Activated CD4-positive, alpha-beta T cell treated with anti-CD3 and anti-CD28 coated beads for 4 hours (primary cell): ENCODE measurements around the gene PDE10A.

Experiments used
- DNase-seq, 2 donors: peaks; one replicate each; pipeline ENCODE4 v3.0.0-alpha.2; 2020

PDE10A gene

DNA sequence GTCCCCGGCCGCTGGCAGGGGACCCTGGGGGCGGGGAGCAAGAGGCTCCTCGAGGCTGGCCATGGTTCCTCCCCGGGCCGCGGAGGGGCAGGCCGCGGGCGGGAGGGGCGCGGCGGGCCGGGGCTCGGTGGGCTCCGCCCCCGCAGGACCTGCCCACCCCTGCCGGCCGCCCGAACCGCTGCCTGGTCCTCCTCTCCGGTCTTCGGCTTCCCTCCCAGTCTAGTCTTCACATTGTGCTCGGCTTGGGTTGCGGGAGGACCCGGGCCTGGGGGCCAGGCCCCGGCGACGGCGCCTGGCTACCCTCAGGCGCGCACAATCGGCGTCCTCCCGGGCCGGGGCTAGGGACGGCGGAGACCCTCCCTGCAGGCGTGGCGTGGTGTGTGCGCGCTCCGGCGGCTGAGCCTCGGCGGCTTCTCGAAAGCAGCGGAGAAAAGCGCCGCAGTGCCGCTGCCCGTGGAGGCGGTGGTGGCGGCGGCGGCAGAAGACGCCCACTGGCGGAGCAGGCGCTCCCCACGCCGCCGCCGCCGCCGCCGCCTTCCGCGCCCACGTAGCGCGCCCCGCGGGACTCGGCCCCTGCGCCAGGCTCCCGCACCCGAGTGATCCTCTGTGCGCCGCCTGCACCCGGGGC is at the start of gene PDE10A:
TSS of gene PDE10A (minus strand) at position 493 of the 628 bp plus-strand sequence. CDS start at position 63, 430 bp downstream.
- DNase-seq = no peak

DNA sequence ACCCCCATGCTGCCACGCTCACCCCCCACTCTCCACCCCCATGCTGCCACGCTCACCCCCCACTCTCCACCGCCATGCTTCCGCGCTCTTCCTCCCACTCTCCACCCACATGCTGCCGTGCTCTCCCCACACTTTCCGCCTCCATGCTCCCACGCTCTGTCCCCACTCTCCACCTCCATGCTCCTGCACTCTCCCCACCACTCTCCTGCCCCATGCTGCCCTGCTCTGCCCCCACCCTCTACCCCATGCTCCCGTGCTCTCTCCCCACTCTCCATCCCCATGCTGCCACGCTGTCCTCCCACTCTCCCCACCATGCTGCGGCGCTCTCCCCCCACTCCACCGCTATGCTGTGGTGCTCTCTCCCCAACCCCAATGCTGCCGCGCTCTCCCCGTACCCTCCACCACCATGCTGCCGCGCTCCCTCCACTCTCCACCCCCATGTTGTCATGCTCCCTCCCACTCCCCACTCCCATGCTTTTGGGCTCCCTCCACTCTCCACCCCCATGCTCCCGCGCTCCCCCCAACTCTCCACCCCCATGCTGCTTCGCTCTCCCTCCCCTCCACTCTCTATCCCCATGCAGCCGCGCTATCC is 46.0 kb upstream of the PDE10A start:
- no peak for DNase-seq

DNA sequence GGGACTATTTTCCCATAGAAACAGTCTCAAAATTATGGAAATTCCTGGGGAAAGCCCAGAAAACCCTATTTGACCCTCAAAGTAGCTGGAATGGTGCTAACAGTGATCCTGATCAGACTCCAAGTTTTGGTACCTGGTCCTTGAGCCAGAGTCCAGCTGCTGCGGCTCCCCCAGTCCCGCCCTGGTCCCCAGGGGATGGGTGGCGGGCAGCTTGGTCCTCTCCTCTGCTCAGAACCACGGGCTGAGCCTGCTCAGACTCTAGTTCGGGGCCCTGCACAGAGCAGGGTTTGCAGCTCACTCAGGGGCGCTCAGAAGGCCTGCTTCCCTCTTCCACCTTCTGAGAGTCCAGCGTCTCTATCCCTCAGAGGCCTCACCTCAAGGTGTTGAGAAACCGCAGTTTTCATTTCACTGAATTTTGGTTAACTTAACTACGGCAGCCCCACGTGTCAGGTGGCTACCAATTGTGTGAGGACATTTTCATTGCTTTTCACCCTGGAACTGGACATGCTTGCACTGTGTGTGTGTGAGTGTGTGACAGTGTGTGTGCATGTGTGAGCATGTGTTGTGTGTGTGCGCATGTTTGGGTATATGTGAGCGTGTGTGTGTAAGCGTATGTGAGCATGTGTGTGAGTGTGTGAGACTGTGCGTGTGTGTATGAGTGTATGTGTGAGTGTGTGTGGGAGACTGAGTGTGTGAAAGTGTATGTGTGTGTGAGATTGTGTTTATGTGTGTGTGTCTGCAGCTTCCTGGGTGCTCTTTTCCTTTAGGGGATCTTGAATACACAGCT is 44.2 kb upstream of the PDE10A start:
- DNase-seq = no peak

DNA sequence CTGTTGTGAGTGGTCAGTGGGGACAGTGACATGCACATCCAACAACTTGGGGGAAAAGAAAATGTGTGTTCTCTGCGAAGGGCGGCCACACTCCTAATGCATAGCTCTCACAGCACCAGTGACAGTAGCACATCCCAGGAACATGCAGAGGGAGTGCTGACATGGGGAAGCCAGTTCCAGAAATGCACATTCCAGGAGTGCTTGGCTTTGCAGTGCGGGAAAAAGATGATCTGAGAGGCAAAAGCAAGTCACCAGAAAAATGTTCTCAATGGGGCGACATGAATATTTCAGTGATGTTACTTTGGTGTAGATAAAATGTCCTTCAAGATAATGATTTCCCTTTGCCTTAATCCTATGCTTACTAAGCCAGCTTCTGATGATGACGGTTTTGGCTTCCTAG is 42.9 kb upstream of the PDE10A start:
- DNase-seq = no peak

DNA sequence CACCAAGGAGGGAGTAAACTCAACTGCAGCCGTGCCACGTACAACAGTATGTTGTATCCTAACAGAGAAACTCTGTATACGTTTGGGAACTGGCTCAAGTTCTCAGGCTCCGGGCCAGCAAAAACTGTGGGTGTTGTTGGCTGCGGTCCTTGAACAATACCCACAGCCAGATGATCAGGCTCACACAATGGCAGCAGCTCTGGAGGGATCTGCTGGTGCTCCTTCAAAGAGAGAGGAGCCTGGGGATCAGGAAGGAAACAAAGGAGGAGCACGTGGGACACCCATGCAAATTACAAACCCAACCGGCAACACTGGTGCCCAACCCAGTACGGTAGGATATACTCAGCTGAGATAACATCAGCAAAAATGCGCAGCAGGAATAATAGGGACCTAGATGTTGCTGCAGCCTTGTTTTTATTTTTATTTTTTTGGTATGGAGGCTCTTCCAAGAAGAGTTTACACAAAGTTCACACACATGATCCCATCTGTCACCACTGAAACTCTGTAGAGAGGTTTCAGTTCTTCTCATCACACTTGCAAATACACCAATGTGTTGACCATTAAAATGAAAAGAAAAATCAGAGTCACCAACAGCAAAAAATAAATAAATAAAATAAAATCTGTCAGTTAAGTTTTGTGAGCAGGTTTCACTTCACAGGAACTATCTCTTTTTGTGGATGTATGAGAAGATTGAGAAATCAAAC is 41.2 kb upstream of the PDE10A start:
- no peak for DNase-seq

DNA sequence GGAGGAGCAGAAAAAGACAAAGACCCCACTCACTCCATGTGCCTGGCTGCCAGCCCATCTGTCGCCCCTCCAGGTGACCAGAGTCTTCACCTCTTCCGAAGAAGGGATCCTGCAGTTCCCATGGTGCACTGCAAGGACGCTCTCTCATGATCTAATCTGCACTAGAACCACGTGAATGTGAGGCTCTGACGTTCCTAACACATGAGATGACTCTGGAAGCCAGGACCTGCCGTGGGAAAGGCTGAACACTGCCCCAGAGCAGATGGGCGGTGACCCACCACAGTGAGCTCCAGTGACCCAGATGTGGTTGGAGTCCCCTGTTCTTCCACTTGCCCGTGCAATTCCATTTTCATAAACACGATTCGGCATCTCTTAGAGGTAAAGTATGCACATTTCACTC is 39.6 kb upstream of the PDE10A start:
- no peak for DNase-seq

DNA sequence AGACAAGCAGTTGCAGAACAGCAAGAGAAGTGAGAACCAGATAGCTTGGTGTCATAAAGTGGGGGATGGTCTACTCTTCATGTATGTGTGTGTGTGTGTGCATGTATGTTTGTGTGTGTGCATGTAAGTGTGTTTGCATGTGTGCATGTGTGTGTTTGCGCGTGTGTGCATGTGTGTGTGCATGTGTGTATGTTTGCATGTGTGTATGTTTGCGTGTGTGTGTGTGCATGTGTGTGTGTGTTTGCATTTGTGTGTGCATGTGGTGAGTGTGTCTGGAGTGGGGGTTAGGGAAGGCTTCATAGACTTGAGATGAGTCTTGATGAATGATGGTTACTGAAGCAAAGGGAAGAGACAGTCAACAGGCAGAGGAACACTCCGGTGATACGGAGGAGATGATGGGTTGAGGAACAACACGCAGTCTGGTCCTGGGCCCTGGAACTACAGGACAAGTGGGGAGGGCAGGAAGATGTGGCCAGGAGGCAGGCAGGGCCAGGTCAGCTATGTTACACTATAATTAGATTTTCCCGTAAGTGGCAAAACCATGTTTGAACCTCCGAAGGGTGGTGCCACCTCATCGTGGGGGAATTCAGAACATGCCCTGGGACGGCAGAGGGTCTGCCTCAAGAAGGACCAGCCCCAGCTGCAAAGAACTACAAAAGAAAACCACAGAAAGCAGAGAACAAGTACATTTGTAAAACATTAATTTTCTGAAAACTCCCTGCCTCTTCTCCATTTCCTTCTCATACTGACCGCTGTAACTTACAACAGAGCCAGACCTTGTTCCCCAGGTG is 38.7 kb upstream of the PDE10A start:
- no peak for DNase-seq

DNA sequence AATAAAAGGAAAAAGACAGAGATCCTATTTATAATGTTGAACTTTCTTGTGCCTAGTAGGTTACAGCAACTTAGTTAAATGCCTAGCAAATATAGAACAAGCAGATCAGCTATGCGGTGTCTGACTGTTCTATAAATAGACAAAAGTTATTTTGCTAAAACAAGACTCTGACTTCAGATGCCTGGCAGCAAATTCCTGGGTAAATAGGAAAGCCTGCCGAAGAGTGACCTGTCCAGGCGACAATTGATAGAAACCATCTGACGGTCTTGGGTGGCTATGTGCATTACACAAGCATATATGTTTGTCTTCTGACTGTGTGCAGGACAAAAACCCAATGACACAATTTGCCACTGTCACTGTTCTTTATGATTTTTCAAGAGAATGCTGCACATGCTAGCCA is 38.0 kb upstream of the PDE10A start:
- no peak for DNase-seq

DNA sequence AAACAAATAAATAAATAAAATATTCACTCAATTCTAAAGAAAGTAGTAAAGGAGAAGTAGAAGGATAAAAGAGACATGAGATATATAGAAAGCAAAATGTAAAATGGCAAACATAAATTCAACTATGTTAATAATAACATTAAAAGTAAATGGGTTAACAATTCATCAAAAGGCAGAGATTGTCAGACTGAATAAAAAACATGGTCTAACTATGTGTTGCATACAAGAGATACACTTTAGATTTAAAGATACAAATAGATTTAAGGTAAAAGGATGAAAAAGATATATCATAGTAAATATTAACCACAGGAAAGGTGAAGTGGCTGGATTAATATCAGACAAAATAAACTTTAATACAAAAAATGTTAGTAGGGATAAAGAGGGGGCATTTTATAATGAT is 35.8 kb upstream of the PDE10A start:
- no peak for DNase-seq

DNA sequence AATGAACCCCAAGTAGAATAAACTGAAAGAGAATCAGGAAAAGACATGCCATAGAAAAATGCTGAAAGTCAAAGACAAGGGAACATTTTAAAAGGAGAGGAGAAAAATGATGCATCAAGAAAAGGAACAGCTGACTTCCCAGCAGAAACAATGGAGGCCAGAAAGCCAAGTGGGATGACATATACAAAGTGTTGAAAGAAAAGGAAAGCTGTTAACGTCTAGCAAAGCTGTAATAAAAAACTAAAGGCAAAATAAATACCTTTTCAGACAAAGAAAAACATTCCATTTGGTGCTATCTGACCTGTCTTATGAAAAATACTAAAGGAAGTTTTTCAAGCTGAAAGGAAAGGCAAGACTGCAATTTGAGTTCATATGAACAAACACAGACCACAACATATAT is 34.1 kb upstream of the PDE10A start:
- no peak for DNase-seq

DNA sequence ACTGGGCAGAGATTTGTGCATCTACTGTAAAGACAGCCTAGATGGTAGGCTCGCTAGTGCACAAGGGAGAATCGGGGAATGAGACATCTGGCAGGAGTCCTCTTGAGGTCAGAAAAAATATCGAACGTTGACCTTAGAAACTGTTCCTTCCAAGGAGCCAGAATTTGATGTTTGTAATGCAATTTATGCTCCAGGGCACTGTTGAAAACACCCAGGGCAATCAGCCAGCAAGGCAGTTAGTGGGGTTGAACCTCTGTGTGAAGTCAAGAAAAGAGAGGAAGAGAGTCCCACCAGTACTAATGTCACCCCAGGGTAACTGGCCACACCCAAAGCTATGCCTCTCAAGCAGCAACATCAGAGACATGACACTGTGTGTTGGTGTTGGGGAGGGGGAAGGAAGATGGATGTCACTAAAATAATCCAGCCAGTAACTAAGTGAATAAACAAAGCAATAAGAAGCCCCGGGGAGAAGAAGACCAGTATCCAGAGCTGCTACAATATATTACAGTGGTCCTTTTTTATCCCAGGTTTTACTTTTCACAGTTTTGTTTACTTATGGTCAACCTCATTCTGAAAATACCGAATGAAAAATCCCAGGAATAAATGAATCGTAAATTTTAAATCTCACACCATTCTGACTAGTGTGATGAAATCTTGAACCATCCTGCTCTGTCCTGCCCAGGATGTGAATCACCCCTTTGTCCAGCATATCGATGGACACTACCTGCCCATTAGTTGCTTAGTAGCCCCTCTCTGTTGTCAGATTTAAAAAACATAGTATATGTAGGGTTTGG is 32.9 kb upstream of the PDE10A start:
- DNase-seq = no peak

DNA sequence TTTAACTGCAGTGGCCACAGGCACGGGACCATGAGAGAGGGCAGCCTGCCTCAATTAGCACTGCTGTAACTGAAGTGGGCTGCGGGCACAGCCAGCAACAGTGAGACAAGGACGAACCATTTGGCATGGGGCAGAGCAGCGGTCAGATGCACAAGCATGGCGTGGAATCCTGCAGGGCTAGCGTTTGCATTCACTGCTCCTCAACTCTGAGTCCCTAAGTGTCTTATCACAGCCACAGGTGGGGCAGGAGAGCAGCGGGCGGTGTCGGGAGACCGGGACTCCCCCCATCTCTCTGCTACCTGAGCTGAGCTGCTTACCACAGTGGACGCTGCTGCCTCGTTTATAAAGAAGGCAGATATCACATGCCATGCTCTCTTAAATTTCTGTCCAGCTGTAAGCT is 31.3 kb upstream of the PDE10A start:
- no peak for DNase-seq

DNA sequence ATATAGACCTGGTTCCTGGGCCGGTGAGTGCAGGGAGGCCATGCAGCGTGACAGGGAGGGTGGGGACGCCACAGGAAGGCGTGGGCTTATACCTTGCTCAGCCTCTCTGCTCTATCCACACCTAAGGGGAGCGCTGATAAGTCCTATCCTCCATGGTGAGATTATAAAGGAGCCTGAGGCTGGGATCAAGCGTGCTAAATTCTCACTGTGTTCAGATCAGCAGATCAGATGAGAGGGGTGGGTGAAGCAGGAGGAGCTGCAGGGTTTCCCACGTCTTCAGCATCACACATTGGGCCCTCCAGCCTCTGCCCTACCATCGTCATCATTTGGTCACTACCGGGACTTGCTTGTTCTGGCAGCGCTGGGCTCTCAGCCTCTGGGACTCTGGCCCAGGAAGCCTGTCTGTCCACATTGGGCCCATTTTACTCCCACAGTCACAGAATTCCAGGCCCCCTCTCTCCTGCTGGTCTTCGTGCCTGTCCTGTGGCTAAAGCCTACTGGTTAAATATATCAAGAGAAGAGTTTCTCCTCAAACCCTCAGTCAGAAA is 29.1 kb upstream of the PDE10A start:
- DNase-seq = no peak

DNA sequence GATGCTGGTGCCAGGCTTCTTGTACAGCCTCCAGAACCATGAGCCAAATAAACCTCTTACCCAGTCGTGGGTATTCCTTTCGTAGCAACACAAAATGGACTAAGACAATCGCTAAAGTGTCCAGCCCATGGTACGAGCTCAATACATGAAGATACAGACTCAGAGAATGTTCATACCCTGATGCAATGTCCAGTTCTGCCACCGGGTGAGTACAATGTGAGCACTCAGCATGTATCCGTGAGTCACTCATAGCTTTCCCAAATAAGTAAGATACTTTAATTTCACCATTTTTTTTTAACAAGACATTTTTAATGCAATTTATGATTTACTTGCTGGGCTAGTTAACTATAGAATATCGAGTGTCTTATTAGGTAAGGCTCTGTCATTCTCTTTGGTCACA is 26.7 kb upstream of the PDE10A start:
- DNase-seq = no peak

DNA sequence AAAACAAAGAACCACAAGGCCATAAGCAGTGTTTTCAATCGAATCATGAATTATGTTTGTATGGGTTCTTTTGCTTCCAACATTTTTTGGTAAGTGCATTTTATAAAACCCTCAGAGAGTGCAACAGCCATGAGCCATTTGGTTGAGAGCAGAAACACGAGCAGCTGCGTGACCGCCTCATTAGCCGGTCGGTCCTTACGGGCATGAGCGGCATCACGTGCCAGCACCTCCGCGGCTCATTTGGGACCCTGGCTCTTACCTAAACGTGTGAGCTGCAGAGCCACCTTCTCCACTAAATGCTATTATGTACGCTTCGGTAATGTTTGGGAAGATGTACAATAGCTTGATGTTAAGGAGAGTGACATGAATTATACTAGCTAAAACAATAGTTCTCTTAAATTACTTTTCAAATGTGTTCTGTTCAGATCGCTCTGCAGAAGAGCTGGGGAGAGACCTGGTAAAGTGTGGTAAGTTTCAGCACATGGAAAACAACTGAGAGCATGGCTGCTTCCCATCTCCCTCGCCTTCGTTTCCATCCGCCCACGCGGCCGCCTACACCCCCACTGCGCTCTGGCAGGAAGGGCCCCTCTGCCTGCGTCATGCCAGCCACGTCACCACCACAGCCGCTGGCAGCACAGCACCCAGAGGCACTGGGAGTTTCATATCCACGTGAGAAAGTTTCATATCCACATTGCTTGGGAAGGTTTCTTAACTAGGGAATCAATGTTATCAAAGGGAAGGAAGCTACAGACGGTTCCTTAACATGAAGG is 23.7 kb upstream of the PDE10A start:
- no peak for DNase-seq

DNA sequence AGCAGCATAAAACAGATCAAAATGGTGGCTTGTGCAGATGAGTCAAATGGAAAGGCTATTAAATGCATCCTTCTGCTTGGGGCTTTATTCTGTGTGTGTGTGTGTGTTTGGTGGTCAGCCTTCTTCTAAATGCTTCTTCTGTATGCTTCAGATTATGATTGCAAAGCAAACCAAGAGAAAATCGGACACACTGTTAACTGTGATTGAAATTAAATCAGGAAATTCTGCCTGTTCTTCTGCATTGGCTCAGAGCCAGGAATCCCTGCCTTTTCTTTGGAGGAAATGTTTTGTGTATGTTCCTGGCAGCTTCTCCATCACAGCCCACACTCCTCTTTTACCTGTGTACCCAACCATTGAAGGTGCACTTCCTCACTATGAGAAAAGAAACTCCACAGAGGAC is 22.3 kb upstream of the PDE10A start:
- no peak for DNase-seq

DNA sequence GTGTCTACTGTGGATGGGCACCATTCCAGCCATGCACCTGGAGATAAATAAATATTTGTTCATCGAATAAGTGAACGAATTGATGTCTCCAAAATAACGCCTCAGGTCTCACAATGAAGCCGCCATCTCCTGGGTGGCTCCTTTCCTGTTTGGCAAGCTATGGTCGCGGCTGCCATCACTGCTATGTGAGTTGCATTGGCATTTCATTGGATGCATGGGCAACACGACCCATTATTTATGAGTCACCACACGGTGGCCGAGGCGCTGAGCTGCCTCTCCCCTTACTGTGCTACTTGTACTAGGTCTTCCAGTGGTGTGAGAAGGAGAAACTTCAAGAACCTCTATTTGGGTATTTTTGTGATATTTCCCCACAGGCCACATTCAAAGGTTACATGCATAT is 21.3 kb upstream of the PDE10A start:
- DNase-seq = no peak

DNA sequence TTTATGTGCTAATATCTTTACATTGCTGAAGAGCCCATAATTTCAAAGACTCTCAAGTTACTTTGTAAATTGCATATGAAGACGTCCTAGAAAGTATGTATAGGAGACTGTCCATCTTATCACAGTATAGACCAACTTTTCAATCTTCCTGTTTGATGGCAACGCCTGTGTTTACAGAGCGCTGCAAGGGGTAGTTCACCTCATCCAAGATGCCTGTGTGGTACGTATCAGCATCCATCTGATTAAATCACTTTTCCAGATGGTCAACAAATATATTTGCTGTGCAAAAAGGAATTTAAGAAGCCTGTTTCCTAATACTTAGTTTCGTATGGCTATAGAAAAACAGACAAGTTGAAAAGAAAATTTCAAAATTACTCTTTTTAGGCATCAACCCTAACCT is 17.9 kb upstream of the PDE10A start:
- DNase-seq = no peak

DNA sequence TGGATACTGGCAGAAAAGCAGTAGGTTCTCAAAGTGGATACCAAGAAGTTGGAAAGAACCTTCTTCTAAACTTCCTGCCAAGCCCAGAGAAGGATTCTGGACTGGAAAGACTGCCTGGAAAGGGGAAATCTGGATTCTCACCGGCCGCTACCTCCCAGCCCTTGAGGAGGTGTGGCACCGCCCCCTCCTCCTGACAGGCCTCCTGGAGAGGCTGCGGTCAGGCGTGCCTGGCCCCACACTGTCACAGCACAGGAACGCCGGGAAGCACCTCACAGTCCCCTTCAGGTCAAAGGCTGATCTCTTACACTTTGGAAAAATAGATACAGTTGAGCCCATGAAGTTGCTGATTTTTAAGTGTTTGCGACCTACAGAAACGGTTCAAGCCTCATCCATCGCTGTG is 16.3 kb upstream of the PDE10A start:
- no peak for DNase-seq

DNA sequence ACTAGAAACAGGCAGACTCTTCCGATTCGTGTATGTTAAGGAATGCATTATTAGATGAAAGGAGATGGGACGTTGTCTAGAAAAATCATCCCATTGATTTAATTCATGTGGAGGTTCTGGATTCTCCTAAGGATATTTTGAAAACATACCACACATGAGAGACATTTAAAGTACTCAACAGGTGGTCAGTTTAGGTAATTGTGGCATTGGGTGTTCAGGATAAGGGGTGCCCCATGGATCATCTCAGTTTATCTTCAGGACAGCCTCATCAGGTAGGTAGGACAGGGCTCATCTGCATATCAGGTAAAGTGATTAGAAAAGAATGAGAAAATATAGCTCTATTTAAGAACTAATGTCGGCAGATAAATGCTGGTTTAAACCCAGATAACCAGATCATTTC is 15.9 kb upstream of the PDE10A start:
- DNase-seq = no peak

DNA sequence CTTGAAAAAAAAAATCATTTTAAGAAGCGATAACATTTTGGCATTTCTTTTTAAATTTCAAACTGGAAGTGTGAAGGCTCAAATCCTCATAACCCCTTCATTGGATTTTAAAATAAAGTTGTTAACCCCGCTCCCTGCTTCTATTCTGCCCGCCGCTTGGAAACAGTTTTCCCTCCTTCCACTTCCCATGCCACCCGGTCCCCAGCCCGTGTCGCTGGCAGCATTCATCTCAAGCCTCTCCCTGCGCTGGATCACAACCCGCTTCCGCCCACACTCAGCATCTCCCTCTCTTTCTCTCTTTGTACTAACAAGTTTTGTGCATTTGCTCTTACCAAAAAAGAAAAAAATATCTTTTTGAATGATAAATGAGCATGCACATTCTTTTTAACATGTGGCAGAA is 15.4 kb upstream of the PDE10A start:
- DNase-seq = no peak
